GM18909 (cell line): ENCODE data around the gene NCAPH2.

Source experiments
- ATAC-seq: cut with Tn5 transposase; IDR thresholded peaks from one replicate; pipeline ENCODE4 v1.9.1; 2021; ENCODE audit warnings: mild to moderate bottlenecking; ENCODE audit not compliant: unreplicated experiment, poor library complexity

NCAPH2 gene

DNA sequence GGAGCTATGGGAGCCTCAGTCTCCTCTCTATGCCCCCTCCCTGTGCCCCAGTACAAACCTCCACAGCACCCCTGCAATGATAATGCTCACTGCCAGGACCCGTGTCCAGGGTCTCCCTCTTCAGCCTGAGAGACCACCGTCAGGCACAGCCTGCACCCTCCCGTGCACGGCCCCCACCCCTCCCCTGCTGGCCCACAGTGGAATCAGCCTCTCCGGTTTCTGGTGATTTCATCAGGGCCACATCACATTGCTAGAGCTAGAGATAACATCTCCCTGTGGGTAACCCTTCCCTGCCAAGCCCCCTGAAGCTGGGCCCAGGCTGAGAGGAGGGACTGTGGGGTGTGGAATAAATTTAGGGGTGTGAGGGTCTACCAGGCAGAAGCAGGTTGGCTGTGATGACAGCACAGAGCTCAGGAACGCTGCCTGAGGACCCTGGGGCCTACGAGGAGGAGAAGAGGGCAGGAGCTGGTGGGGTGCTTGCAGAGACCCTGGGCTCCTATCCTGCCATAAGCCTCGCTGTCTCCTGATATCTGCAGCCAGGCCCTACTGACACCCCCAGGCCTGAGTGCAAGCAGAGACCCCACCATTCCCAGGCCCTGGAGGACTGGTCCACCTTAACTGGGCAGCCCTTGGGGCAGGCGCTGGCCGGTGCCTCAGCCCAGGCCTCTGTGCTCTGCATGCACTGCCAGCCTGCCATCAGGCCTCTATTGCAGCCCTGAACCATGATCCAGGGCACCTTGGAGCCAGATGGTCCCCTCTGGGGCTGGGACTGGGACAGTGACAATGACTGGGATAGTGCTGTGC is 37.7 kb downstream of the NCAPH2 start, which contains the start of gene KLHDC7B:
Gene KLHDC7B, plus strand, starts transcription at position 378 of the 804 bp plus-strand sequence. Its CDS starts 345 bp downstream, at position 723.
- no peak for ATAC-seq

DNA sequence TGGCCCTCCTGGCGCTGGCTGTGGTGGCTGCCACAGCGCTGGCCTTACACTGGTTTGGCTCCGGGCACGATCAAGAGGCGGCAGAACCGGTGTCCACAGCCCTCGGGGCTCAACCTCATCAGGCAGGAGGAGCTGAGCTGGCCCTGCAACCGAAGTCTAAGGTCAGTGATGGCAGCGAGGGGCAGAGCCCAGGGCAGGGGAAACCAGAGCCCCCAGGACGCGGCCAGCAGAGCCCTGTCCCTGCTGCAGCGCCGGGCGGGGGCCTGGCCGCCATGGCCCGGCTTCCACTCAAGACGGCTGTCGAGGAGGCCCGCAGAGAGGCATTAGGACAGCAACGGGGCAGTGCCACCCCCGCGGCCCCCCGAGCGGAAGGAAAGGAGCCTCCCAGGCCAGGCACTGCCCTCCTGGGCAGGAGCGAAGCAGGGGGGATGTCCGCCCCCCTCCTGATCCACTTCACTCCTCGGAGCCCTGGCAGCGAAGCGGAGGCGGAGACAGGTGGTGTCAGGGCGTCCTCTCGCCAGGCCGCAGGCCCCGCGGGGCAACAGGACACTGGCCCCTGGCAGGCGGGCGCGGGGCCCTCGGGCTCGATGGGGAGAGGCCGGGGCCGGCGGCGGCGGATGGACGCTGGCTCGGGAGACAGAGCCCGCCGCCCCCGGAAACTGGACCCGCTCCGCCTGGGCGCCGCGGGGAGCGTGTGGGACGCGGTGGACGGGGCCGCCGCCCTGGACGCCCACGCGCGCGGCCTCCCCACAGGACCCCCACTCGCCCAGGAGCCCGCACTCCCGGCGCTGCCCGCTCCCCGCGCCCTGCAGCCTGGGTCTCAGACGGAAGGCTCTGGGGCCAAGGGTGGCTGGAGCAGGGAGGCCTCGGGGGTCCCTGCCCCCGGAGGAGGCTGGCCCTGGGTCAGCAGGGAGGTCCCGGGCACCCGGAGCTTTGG is 38.6 kb downstream of the NCAPH2 start:
- ATAC-seq: no peak

DNA sequence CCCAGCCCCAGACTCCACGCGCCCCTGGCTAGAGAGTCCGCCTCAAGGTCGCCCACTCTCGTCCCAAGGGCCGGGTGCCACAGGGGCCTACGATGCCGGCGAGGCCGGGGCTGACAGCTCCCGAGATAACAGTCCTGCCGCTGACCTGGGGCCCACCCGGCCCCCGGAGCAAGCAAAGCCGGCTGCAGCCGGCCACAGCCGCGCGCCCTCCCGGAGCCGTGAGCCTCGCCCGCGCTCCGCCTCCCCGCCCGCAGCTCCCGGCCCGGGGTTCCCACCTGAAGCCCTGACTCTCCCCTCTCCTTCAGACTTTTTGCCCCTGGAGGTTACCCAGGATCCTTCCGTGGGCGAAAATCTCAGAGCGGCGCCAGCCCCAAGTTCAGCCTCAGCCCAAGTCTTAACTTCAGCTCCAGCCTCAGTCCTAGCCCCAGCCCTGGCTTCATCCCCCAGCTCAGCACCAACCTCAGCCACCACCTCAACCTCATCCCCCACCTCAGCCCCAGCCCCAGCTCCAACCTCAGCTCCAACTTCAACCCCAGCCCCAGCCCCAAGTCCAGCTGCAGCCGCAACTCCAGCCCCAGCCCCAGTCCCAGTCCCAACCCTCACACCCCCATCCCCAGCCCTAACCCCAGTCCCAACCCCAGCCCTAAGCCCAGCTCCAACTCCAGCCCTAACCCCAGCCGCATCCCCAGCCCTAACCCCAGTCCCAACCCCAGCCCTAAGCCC is 39.4 kb downstream of the NCAPH2 start:
- ATAC-seq: no peak

DNA sequence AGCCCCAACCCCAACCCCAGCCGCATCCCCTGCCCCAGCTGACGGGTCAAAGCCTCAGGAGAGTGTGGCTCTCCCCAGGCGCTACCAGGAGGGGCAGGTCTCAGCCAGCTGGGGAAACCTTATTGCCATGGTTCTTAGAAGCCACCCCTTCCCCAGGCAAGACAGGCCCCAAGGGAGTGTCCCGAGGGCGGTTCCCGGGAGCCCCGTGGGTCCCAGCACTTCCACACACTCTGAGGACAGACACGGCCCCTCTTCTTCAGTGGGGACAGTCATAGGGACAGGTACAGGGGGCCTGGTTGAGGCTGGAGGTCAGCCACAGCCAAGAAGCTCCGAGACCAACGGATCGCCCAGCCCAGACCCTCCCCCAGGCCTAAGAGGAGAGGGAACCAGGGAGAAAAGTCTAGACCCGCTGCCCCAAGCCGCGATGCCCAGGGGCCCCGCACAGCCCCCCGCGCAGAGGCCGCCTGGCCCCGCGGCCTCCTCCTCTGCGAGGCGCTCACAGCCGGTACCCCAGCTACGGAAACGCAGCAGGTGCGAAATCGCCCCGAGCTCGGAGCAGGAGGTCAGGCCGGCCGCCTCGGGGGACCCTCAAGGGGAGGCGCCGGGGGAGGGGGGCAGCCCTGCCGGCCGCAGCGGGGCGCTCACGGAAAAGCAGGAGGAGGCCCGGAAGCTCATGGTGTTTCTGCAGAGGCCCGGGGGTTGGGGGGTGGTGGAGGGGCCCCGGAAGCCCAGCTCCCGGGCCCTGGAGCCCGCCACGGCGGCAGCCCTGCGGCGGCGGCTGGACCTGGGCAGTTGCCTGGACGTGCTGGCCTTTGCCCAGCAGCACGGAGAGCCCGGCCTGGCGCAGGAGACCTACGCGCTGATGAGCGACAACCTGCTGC is 40.3 kb downstream of the NCAPH2 start:
- ATAC-seq: no peak

DNA sequence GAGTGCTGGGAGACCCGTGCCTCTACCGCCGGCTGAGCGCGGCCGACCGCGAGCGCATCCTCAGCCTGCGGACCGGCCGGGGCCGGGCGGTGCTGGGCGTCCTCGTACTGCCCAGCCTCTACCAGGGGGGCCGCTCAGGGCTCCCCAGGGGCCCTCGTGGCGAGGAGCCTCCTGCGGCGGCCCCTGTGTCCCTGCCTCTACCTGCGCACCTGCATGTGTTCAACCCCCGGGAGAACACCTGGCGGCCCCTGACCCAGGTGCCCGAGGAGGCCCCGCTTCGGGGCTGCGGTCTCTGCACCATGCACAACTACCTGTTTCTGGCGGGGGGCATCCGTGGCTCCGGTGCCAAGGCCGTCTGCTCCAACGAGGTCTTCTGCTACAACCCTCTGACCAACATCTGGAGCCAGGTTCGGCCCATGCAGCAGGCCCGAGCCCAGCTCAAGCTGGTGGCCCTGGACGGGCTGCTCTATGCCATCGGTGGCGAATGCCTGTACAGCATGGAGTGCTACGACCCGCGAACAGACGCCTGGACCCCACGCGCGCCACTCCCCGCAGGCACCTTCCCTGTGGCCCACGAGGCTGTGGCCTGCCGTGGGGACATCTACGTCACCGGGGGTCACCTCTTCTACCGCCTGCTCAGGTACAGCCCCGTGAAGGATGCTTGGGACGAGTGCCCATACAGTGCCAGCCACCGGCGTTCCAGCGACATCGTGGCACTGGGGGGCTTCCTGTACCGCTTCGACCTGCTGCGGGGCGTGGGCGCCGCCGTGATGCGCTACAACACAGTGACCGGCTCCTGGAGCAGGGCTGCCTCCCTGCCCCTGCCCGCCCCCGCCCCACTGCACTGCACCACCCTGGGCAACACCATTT is 41.1 kb downstream of the NCAPH2 start:
- no peak for ATAC-seq

DNA sequence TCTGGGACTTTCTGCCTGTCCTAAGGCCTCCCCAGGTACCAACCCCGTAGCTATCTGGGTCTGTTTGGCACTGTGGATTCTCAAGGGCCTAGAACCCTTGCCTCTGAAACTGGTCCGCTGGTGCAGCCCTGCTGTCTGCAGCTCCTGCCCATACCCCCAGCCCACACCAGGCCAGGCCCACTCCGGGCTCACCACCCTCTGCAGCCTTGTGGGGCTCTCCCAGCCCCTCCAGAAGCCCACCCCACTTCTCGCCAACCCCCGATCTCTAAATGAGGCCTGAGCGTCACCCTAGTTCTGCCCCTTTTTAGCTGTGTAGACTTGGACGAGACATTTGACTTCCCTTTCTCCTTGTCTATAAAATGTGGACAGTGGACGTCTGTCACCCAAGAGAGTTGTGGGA is 42.4 kb downstream of the NCAPH2 start:
- no peak for ATAC-seq

DNA sequence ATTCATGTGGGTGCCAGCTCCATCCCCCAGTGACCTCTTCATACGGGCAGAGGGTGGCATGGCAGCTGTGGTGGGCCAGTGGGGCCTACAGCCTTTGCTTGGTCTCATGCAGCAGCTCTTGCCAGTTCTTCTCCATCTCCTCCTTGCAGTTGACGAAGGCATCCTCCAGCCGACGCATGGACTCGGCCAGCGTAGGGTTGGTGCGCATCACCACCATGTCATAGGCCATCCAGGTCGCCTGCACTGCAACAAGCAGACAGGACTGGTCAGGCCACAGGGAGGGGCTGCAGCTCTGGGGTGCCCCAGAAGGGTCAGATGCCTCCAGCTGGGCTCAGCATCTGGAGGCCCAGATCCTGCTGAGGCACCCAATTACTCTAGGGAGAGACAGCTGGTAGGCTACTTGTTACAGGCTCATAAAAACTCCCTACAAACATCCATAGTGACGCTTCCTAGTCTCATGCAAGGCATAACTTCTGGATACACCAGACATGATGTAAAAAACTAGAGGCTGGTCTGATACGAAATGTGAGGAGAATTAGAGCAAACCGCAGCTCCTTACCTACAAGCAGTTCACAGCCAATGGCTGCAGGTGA is 43.2 kb downstream of the NCAPH2 start:
- no peak for ATAC-seq

DNA sequence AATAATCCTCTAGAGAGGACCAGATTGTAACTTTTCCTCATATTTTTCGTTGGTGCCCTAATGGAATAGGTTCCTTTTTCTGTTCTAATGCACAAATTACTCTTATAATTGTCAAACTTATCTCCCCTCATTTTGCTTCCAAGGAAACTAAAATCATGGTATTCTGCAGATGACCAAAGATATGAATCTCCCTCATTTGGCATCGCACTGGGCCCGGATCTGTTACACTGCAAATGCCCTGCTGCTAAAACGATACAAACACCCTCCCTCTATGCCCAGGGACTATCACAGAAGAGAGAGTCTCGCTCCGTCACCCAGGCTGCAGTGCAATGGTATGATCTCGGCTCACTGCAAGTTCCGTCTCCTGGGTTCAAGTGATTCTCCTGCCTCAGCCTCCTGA is 45.3 kb downstream of the NCAPH2 start:
- ATAC-seq: no peak

DNA sequence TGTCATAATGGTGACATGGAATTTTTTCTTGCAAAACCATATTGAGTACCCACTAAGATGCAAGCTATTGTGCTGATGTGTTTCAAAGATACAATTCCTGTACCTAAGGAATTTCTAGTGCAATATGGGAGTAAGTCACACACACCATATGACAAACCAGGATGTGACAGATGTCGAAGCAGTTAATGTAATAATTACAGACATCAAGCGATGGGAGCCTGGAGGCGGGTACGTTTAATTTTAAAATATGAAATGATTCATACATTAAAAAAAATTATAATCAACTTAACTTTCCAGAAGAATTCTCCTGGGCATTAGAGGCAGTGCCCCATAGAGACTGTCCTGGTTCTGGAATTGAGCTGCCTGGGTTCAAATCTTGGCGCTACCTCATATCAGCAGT is 48.7 kb downstream of the NCAPH2 start:
- ATAC-seq: no peak

DNA sequence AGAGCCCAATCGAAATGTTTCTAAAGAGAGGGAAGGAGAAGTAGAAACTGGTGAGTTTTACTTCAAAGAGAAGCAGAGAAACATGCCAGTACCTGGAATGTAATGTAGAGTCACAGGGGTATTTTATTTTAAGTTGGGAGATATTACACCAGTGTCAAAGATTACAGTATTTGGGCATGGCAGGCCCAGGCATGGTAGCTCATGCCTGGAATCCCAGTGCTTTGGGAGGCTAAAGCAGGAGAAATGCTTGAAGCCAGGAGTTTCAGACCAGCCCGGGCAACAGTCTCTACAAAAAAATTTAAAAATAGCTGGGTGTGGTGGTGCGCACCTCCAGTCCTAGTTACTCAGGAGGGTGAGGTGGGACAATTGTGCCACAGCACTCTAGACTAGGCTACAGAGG is 52.0 kb downstream of the NCAPH2 start:
- no peak for ATAC-seq

DNA sequence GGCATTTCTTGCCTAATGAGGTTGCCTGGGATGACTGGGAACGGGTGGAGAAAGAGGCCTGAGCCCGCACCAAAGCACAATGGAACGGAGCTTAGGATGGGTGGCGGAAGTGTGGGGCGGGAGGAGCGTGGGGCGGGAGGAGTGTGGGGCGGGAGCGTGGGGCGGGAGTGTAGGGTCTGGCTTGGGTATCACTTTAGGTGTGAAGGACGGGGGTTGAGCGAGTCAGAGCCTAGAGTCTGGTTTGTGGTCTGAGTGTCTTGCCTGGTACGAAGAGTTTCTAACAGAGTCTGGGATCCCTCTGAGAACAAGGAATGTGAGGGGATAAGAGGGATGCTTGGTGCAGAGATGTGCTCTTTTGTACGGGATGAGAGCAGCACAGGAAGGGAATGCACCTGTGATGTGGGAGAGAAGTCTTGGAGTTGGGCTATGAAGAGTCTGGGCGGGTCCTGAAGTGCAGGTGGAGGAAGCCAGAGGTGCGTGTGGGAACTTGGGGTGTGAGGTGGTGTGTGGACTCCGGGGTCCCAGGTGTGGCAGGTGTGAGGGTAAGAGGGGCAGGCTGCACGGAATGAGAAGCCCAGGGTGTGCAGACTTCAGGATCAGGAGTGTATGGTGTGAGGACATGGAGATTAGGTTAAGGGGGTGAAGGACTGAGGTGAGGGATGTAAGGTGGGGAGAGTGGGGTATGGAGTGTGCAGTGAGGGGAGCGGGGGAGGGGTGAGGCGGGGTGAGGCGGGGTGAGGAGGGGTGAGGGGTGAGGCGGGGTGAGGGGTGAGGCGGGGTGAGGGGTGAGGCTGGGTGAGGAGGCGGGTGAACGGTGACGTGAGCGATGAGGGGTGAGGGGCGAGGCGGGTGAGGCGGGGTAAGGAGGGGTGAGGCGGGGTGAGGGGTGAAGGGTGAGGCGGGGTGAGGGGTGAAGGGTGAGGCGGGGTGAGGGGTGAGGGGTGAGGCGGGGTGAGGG is 53.7 kb downstream of the NCAPH2 start:
- no peak for ATAC-seq

DNA sequence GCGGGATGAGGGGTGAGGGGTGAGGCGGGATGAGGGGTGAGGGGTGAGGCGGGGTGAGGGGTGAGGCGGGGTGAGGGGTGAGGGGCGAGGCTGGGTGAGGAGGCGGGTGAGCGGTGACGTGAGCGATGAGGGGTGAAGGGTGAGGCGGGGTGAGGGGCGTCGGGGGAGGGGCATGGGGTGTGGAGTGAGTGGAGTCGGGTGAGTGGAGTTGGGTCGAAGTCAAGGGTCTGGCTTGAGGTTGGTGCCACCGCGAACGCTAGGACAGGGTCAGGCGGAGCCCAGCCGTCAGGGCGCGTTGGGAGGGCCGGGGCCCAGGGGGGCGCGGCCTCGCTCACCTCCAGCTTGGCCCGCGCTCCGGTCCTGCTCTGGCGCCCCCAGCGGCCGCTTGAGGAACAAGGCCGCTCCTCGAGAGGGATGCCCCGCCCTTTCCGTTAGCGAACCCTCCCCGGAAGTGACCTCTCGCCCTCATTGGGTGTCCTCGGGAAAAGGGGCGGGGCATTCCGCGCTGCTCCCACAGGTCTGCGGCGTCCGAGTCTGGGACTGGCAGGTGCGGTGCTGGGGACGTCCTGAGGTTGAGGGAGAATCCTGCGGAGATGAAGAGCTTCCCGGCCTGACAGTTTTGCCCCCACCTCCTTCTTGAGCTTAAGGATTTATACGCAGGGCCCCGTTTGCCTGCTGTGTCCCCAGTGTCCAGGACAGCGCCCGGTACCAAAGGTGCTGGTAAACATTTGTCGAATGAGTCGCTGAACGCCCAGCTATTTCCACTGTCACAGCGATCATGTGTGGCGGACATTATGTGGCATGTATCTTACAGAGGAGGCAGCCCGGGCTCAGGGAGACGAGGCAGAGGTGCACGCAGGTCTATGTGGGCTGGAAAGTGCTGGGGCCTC is 54.7 kb downstream of the NCAPH2 start, which contains the start of gene SYCE3:
Gene SYCE3, minus strand, starts transcription at position 397 of the 890 bp plus-strand sequence. CDS start 6,514 bp downstream, outside the sequence.
- ATAC-seq: peak; percentile 92

DNA sequence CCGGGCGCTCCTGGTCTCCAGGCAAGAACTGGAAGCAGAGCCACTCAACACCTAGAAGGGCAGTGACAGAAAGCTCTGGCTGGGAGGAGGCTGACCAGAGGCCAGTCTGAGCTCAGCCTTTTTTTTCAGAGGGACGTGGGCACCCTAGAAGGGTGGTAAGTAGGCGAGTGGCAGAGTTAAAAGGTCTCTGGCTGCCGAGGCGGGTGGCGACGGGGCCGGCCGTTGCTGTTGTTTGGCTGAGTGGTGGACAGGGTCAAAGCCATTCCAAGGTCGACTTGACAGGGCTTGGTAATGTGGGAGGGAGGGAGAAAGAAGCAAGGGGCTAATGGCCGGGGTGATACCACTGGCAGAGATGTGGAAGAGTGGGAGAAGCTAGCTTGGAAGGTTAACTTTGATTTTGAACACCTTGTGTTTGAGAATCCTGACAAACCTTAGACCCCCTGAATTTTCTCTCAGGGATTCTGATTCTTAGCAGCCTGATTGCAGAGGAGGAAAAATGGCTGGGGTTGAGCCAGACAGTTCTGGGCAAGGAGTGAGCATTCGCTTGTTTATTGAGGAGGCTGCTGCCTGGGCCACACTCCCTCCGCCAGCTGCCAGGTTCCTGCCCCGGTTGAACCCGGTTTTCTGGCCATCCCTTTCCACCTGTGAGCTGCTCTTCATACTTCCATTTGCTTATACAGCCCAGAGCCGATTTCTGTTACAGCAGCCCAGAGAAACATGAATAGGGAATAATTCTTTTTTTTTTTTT is 55.6 kb downstream of the NCAPH2 start:
- no peak for ATAC-seq

DNA sequence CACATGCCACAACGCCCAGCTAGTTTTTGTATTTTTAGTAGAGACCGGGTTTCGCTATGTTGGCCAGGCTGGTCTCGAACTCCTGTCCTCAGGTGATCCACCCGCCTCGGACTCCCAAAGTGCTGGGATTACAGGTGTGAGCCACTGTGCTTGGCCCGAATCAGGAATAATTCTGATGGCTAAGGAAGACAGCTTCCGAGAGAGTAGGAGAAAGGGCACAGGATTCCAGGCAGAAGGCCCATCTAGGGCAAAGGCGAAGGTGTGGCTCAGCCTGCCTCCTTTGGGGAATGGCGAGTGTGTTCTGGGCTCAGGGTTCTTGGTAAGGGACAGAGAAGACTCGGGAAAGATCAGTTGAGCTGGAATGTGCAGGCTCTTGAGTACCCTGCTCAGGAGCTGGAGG is 56.3 kb downstream of the NCAPH2 start:
- no peak for ATAC-seq

DNA sequence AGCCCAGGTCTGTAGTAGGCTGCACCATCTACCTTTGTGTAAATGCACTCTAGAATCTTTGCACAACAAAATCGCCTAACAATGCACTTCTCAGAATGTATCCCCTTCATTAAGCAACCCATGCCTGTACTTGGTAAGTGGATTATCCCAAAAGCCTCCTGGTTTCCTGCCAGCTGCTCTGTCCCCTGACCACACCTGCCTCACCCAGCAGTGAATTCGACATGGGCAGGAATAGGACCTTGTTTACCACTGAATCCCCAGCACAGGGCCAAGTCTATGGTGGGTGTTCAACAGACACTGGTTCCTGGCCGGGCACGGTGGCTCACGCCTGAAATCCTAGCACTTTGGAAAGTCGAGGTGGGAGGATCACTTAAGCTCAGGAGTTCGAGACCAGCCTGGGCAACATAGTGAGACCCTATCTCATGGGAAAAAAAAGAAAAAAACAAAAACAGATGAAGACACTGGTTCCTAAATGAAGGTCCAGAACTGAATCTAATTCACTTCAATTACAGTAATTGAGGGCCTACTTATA is 59.8 kb downstream of the NCAPH2 start:
- no peak for ATAC-seq
